Measurements from ENCODE around the gene MGME1.

DNA sequence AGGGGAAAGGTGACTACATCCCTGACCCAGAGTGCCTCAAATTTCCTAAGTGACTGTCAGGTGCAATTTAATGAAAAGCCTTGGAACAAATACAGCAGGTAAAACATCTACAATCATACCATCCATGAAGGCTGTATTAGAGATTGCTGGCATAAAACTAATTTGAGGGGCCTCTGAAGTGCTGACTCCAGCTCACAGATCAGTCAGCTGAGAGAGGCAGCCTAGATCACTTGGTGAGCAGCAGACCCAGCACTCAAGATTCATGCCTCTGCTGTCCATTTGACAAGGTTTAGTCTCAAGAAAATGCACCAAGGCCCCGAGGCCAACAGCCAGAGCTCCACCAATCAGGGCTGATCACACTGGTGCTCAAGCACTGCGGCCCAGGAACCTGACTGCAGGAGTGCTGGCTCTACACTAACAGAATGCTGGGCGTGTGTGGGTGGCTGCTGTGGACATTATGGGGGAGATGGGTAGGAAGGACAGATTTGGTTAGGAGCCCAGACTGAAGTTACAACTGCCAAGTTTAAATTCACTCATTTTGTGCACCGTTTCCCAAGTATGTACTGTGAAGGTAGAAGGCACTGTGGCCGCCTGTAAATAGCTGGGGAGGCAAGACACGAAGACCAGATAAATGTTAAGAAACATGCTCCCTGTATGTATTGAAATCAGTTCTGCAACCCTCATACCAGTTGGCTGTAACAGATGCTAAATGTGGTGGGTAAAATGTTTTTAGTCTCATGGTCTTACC is 28.4 kb upstream of the MGME1 start:
- TF ChIP-seq, protein P1, sequence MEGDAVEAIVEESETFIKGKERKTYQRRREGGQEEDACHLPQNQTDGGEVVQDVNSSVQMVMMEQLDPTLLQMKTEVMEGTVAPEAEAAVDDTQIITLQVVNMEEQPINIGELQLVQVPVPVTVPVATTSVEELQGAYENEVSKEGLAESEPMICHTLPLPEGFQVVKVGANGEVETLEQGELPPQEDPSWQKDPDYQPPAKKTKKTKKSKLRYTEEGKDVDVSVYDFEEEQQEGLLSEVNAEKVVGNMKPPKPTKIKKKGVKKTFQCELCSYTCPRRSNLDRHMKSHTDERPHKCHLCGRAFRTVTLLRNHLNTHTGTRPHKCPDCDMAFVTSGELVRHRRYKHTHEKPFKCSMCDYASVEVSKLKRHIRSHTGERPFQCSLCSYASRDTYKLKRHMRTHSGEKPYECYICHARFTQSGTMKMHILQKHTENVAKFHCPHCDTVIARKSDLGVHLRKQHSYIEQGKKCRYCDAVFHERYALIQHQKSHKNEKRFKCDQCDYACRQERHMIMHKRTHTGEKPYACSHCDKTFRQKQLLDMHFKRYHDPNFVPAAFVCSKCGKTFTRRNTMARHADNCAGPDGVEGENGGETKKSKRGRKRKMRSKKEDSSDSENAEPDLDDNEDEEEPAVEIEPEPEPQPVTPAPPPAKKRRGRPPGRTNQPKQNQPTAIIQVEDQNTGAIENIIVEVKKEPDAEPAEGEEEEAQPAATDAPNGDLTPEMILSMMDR (conservative IDR thresholded peaks at IDR 0.05; ENCODE audit: low read depth, low read length), result no peak
- TF ChIP-seq EZH2 (IDR thresholded peaks at IDR 0.05; ENCODE audit: low read length, unreplicated experiment) (no peak), EZH2phosphoT487 (IDR thresholded peaks at IDR 0.05; ENCODE audit: borderline replicate concordance, low read length) (no peak)
